ENCODE measurements around the gene ERMN. TPM values are rescaled to one million over a fixed set of nuclear protein-coding genes. Genes with fewer than 3 reads are reported as not detected.
"Not testable (repeated sequence)": the region's sequence is repeated elsewhere in the genome, so short reads cannot be mapped to it uniquely, and the experiment has no call there.

The ERMN gene
- total RNA-seq, 2 donors from 2014 or later: 0.11 to 0.37 TPM

DNA sequence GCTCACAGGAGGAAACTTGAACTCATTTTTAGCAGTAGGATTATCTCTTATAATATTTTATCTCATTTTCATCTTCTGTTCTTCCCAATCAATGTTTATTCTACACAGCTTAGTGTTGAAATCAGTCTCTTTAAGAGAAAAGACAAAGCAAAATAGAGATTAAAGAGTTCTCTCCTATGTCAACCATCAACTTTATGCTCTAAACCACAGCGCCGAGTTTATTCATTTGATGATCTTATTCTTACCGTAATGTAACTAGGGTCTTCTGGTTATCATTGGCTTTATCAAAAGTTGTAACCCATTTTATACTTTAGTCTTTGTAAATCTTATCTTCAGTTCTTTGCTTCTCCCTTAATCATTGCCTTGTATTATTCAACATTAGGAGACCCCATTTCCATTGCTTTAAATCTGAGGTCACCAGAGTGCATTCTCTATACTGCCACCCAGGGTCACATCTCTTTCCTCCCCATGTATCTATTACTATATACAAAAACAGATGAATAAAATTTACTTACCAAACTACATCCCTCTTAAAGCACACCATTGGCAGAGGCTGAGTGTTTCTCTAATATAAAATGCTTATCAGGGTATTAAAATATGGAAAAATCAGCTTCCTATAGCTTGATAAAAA is 22.8 kb upstream of the ERMN start:
- no peak overlapping the region for H3K4me3 ChIP-seq
- no peak for DNase-seq
- intact Hi-C loops (cut with DNase I): no loop called here
- H3K27ac ChIP-seq: no peak overlapping the region
- no peaks in the 10 kb centered on the region for H3K4me1 ChIP-seq
- no peaks in the 10 kb centered on the region for H3K9me3 ChIP-seq
- H3K9ac ChIP-seq (ENCODE audit: low read depth in 2 of 2, low read length in 2 of 2): no peak overlapping the region
- no peaks in the 10 kb centered on the region for H3K36me3 ChIP-seq
- TF ChIP-seq, protein P1, sequence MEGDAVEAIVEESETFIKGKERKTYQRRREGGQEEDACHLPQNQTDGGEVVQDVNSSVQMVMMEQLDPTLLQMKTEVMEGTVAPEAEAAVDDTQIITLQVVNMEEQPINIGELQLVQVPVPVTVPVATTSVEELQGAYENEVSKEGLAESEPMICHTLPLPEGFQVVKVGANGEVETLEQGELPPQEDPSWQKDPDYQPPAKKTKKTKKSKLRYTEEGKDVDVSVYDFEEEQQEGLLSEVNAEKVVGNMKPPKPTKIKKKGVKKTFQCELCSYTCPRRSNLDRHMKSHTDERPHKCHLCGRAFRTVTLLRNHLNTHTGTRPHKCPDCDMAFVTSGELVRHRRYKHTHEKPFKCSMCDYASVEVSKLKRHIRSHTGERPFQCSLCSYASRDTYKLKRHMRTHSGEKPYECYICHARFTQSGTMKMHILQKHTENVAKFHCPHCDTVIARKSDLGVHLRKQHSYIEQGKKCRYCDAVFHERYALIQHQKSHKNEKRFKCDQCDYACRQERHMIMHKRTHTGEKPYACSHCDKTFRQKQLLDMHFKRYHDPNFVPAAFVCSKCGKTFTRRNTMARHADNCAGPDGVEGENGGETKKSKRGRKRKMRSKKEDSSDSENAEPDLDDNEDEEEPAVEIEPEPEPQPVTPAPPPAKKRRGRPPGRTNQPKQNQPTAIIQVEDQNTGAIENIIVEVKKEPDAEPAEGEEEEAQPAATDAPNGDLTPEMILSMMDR (IDR thresholded peaks at IDR 0.05): no peak
- no peaks in the 10 kb centered on the region for H3K27me3 ChIP-seq

DNA sequence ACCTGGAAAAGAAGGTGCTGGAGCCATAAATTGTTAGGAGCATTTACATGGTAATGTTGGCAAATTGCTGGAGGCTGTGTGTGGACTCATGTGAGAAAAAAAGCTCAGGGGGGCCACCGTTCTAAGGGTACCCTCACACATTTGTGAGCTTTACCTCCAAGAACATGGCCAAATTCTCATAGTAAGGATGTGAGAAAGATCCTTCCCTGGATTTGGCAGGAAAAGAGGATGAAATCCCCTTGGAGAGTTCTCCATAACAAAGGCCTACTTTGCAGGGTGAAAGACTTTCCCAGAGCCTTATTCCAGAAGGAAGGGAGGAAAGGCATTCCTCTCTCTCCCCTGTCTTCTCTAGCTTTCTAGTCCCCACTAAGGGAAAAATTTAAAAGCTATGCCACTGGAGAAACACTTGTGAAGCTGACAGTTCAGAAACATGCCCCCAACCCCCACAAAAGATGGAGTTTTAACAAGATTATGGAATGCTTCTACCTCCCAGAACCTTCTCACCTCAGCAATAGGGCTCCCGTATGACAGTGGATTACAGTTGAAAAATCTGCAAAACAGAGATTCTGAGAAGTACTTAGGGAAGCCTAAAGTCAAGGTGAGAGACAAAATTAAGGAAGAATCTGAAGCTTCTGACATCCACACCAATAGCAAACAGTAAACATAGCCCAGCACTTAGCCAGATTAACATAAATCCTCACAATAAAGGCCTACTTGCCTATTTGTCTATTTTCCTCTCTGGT is 20.2 kb upstream of the ERMN start:
- TF ChIP-seq, protein P1 (IDR thresholded peaks at IDR 0.05): no peak
- intact Hi-C loops (cut with DNase I): no loop called here
- no peak overlapping the region for H3K27ac ChIP-seq
- no peaks in the 10 kb centered on the region for H3K4me1 ChIP-seq
- H3K36me3 ChIP-seq: no peaks in the 10 kb centered on the region
- H3K9ac ChIP-seq (ENCODE audit: low read depth in 2 of 2, low read length in 2 of 2): no peak overlapping the region
- H3K4me3 ChIP-seq: no peak overlapping the region
- no peaks in the 10 kb centered on the region for H3K9me3 ChIP-seq
- H3K27me3 ChIP-seq: no peaks in the 10 kb centered on the region
- DNase-seq: no peak

DNA sequence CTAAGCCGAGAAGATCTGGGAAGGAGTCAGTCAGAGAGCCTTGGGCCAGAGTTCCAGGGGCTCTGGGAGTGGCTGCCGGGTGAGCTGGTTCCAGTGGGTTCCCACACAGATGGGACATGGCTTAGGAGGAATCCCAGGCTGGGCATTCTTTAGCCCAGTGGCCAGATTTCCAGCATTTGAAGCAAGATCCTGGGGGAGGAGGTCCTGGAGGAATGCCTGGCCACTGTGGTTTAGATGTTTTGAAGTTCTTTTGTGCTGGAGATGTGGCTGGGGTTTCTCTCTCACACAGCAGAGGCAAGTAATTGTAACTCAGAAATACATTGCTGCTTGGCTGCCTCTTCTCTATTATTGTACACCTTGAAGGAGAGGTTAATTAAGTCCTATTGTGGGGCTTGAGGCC is 15.8 kb upstream of the ERMN start:
- H3K27me3 ChIP-seq; H3K36me3 ChIP-seq; DNase-seq; H3K9ac ChIP-seq (ENCODE audit: low read depth in 2 of 2, low read length in 2 of 2); intact Hi-C loops (cut with DNase I); H3K27ac ChIP-seq; H3K4me3 ChIP-seq; H3K9me3 ChIP-seq; H3K4me1 ChIP-seq: not testable (repeated sequence)

DNA sequence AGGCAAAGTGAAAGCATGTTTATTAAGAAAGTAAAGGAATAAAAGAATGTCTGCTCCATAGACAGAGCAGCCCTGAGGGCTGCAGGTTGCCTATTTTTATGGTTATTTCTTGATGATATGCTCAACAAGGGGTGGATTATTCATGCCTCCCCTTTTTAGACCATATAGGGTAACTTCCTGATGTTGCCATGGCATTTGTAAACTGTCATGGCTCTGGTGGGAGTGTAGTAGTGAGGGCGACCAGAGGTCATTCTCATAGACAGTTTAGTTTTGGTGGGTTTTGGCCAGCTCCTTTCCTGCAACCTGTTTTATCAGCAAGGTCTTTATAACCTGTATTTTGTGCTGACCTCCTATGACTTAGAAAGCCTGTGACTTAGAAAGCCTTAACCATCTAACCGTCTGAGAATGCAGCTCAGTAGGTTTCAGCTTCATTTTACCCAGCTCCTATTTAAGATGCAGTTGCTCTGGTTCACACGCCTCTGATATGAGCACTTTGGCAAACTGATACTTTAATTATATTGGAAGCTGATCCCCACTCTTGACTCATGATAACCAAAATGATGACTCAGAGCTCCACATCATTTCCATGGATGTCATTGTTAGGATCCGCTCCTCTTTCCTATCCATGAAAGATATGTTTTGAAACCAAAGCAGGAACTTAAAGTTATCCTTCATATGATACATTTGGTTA is 14.5 kb upstream of the ERMN start:
- intact Hi-C loops (cut with DNase I): loop anchor here (5.0 kb wide), 1 partner anchor 152 kb away; no protein-coding TSS in a partner anchor
- Histone ChIP-seq H3K27me3 (no peaks in the 10 kb centered on the region), H3K36me3 (no peaks in the 10 kb centered on the region), H3K4me3 (no peak overlapping the region), H3K27ac (no peak overlapping the region), H3K4me1 (no peaks in the 10 kb centered on the region), H3K9me3 (no peaks in the 10 kb centered on the region), H3K9ac (ENCODE audit: low read depth in 2 of 2, low read length in 2 of 2) (no peak overlapping the region)
- no peak for DNase-seq
- TF ChIP-seq, protein P1 (IDR thresholded peaks at IDR 0.05): no peak

DNA sequence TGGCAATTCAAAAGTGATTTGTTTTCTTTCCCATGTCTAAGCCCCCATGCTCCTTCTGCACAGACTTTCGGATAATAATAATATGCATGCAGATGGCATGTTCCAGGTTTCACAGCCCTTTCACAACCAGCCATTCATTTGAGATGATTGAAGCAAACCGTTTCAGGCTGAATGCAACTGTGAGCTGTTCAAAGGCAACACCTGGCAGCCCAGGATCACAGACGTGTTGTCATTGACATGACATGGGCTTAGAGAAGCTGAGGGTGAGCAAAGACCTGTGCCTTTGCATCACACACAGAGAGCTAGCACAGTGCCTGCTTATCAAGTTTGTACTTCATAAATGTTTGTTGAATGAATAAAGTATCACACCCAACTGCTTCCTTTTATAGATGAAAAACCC is 12.4 kb upstream of the ERMN start:
- intact Hi-C loops (cut with DNase I): loop anchor here (5.0 kb wide), 1 partner anchor 154 kb away; no protein-coding TSS in a partner anchor
- Histone ChIP-seq H3K27me3 (no peaks in the 10 kb centered on the region), H3K4me1 (no peaks in the 10 kb centered on the region), H3K9ac (ENCODE audit: low read depth in 2 of 2, low read length in 2 of 2) (no peak overlapping the region), H3K4me3 (no peak overlapping the region), H3K36me3 (no peaks in the 10 kb centered on the region), H3K9me3 (no peaks in the 10 kb centered on the region), H3K27ac (no peak overlapping the region)
- DNase-seq: no peak
- TF ChIP-seq, protein P1 (IDR thresholded peaks at IDR 0.05): no peak
